CD14-positive monocyte (primary cell): Measurements from ENCODE around the gene CDS2. TPM values are rescaled to one million over a fixed set of nuclear protein-coding genes. Genes with fewer than 3 reads are reported as not detected.

Experiments used
- DNase-seq, 3 donors: peaks; one replicate each; pipeline ENCODE4 v3.0.0-alpha.2; 2011 to 2022
- H2AFZ ChIP-seq: 2 replicates; pipeline ENCODE4 v1.6.0; 2012; ENCODE audit warnings: mild to moderate bottlenecking, low read depth, low read length, inconsistent platforms; ENCODE audit not compliant: insufficient read depth, poor library complexity, severe bottlenecking
- H3K27ac ChIP-seq, 2 donors: 1 replicate in 1 of 2; 2 replicates in 1 of 2; pipeline ENCODE4 v1.5.1; 2012 to 2013; ENCODE audit warnings: low read length in 2 of 2, control low read depth in 1 of 2, inconsistent platforms in 1 of 2, low read depth in 1 of 2, mild to moderate bottlenecking in 1 of 2
- H3K27me3 ChIP-seq, 2 donors: one replicate each; pipeline versions ENCODE4 v1.6.0 to v1.6.1; 2011 to 2013; ENCODE audit warnings: low read length in 2 of 2; ENCODE audit not compliant: control insufficient read depth in 2 of 2, insufficient read depth in 2 of 2
- H3K36me3 ChIP-seq, 2 donors: replicated peaks in 1 of 2; 1 replicate in 1 of 2; 2 replicates in 1 of 2; pipeline versions ENCODE4 v1.5.1 to v1.6.1; 2012 to 2013; ENCODE audit warnings: low read length in 2 of 2, control low read depth in 1 of 2, inconsistent platforms in 1 of 2, mild to moderate bottlenecking in 1 of 2; ENCODE audit not compliant: insufficient read depth in 2 of 2, control insufficient read depth in 1 of 2
- H3K4me1 ChIP-seq, 2 donors: 1 replicate in 1 of 2; 2 replicates in 1 of 2; pipeline versions ENCODE4 v1.5.1 to v1.6.1; 2012 to 2013; ENCODE audit warnings: low read length in 2 of 2, control low read depth in 1 of 2, inconsistent platforms in 1 of 2, mild to moderate bottlenecking in 1 of 2, moderate library complexity in 1 of 2; ENCODE audit not compliant: insufficient read depth in 2 of 2, control insufficient read depth in 1 of 2
- H3K4me2 ChIP-seq: replicated peaks from 2 replicates; pipeline ENCODE3; 2012; ENCODE audit warnings: low read length, moderate library complexity, mild to moderate bottlenecking; ENCODE audit not compliant: poor library complexity, severe bottlenecking; ENCODE audit errors: extremely low read depth
- H3K4me3 ChIP-seq, 3 experiments: fragments of 200-600 bp in 1 of 3; sonication (generic) in 1 of 3; replicated peaks in 1 of 3; 1 replicate in 2 of 3; 2 replicates in 1 of 3; pipeline ENCODE4 v1.5.1; 2011 to 2013; ENCODE audit warnings: low read length in 3 of 3, mild to moderate bottlenecking in 3 of 3, control low read depth in 2 of 3, low read depth in 2 of 3, inconsistent platforms in 1 of 3, moderate library complexity in 1 of 3
- H3K79me2 ChIP-seq: 2 replicates; pipeline ENCODE4 v1.6.0; 2012; ENCODE audit warnings: mild to moderate bottlenecking, control low read depth, inconsistent platforms, low read length, moderate library complexity; ENCODE audit not compliant: insufficient read depth
- H3K9ac ChIP-seq: 2 replicates; pipeline ENCODE4 v1.6.0; 2017; ENCODE audit warnings: low read length, mild to moderate bottlenecking; ENCODE audit not compliant: insufficient read depth, poor library complexity, severe bottlenecking
- H3K9me3 ChIP-seq, 2 donors: replicated peaks in 1 of 2; 1 replicate in 1 of 2; 2 replicates in 1 of 2; pipeline versions ENCODE4 v1.5.1 to v1.6.1; 2012 to 2013; ENCODE audit warnings: low read length in 2 of 2, control low read depth in 1 of 2; ENCODE audit not compliant: control insufficient read depth in 1 of 2, insufficient read depth in 1 of 2
- H4K20me1 ChIP-seq: 2 replicates; pipeline ENCODE4 v1.6.0; 2012; ENCODE audit warnings: mild to moderate bottlenecking, low read length, control low read depth, moderate library complexity; ENCODE audit not compliant: insufficient read depth
- H3K27ac Mint-ChIP-seq, 7 donors: one replicate each; pipeline ENCODE4 v1.8.0; 2020; ENCODE audit warnings: mild to moderate bottlenecking in 7 of 7, mixed read lengths in 7 of 7, moderate library complexity in 6 of 7, inconsistent platforms in 2 of 7
- H3K27me3 Mint-ChIP-seq, 3 donors: one replicate each; pipeline ENCODE4 v1.8.0; 2021 to 2022; ENCODE audit warnings: low read depth in 3 of 3, mild to moderate bottlenecking in 3 of 3, mixed read lengths in 3 of 3, moderate library complexity in 3 of 3, inconsistent platforms in 1 of 3
- H3K36me3 Mint-ChIP-seq, 2 donors: one replicate each; pipeline ENCODE4 v1.8.0; 2020; ENCODE audit warnings: mixed read lengths in 2 of 2, inconsistent platforms in 1 of 2, mild to moderate bottlenecking in 1 of 2
- H3K4me1 Mint-ChIP-seq: one replicate; pipeline ENCODE4 v1.8.0; 2020; ENCODE audit warnings: mild to moderate bottlenecking, mixed read lengths
- H3K4me3 Mint-ChIP-seq, 2 donors: one replicate each; pipeline ENCODE4 v1.8.0; 2020; ENCODE audit warnings: mild to moderate bottlenecking in 2 of 2, mixed read lengths in 2 of 2, moderate library complexity in 1 of 2
- H3K9me3 Mint-ChIP-seq, 7 donors: one replicate each; pipeline ENCODE4 v1.8.0; 2020 to 2022; ENCODE audit warnings: mixed read lengths in 7 of 7, mild to moderate bottlenecking in 6 of 7, moderate library complexity in 6 of 7, inconsistent platforms in 2 of 7
- CTCF ChIP-seq: fragments of 200-600 bp; IDR thresholded peaks from one replicate; pipeline ENCODE4 v1.8.0; 2022; ENCODE audit warnings: antibody characterized with exemption, mild to moderate bottlenecking
- WGBS: methylation state at CpG from one replicate; pipeline ENCODE4 v1.1.5; 2013; ENCODE audit warnings: missing lambda C conversion rate; ENCODE audit not compliant: insufficient coverage; 5-methylcytosine and 5-hydroxymethylcytosine counted together
- intact Hi-C, 2 donors: fragments of 100-400 bp; cut with micrococcal nuclease; formaldehyde crosslinking; loops; one replicate each; pipeline versions ENCODE4 v1.15.0 to v1.15.1; 2023
- polyA plus RNA-seq, 3 donors: library from polyadenylated mRNA; depleted of rRNA in 1 of 3; unstranded in 2 of 3; stranded (reverse) in 1 of 3; fragments of 300-500 nt in 2 of 3; fragments of >200 nt in 1 of 3; fragmentation: Illumina TruSeq in 2 of 3; gene quantifications; 1 replicate in 2 of 3; 2 replicates in 1 of 3; pipeline ENCODE4 v1.2.3, GENCODE V29; 2012 to 2021

Gene CDS2
- polyA plus RNA-seq, 3 donors: 28.6 to 62.6 (median 54.4) TPM

- no peak overlapping the region for H3K4me3 ChIP-seq
- 93% methylated on average over 3 of the region's 6 CpGs for WGBS
- no peak for TF ChIP-seq CTCF
- peaks cover 30% of the 10 kb centered on the region for H3K4me1 Mint-ChIP-seq
- H3K4me2 ChIP-seq: no peak overlapping the region
- H3K9me3 Mint-ChIP-seq: no peaks in the 10 kb centered on the region
- H3K4me3 Mint-ChIP-seq: no peak overlapping the region
- peaks cover 47% of the 10 kb centered on the region for H4K20me1 ChIP-seq
- no peaks in the 10 kb centered on the region for H3K27me3 ChIP-seq
- peaks cover 70 to 84% of the 10 kb centered on the region in 2 donors for H3K36me3 Mint-ChIP-seq
- no peak overlapping the region for H2AFZ ChIP-seq
- no peak for DNase-seq
- intact Hi-C loops: no loop called here
- no peaks in the 10 kb centered on the region for H3K9me3 ChIP-seq
- H3K27ac ChIP-seq: no peak overlapping the region
- peaks cover 17% of the 10 kb centered on the region for H3K79me2 ChIP-seq
- H3K4me1 ChIP-seq: peaks cover 28 to 34% of the 10 kb centered on the region in 2 donors
- H3K27me3 Mint-ChIP-seq: peaks cover 0 to 3% (median 0%) of the 10 kb centered on the region in 3 donors
- no peak overlapping the region for H3K9ac ChIP-seq
- peaks cover 42 to 73% of the 10 kb centered on the region in 2 donors for H3K36me3 ChIP-seq
- peak overlapping the region in 1 of 7 donors; percentile 31 for H3K27ac Mint-ChIP-seq
Observed at GRCh38 chr20:5177071-5177470, 50.3 kb downstream of the CDS2 start.

DNA sequence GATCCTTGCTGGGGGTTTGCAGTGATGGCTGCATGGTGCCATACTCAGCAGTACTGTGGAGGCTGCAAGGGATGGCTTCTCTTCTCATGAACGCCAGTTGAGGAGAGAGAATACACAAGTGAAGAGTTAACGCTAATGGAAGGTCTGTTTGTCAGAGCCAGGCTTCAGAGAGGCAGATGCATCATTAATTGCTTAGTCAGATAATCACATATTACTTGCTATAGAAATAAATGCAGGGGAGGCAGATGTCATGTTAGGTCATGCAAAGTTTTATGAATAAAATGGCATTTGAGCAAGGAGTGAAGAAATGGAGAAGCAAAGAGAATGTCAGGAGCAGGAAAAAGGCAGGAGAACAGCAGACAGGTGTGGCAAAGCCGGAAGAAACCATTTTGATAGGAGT lies 51.2 kb downstream of the CDS2 start:
- Histone ChIP-seq H3K4me2 (no peak overlapping the region), H3K79me2 (peaks cover 8% of the 10 kb centered on the region), H3K36me3 (peaks cover 51 to 83% of the 10 kb centered on the region in 2 donors), H3K9me3 (no peaks in the 10 kb centered on the region), H3K9ac (no peak overlapping the region), H3K4me1 (peaks cover 27 to 31% of the 10 kb centered on the region in 2 donors), H3K27me3 (no peaks in the 10 kb centered on the region), H2AFZ (no peak overlapping the region), H4K20me1 (peaks cover 38% of the 10 kb centered on the region), H3K4me3 (no peak overlapping the region), H3K27ac (no peak overlapping the region)
- no peak for DNase-seq
- Mint-ChIP-seq H3K27ac (peak overlapping the region in 1 of 7 donors; percentile 66), H3K9me3 (no peaks in the 10 kb centered on the region), H3K4me1 (peaks cover 24% of the 10 kb centered on the region), H3K4me3 (no peak overlapping the region), H3K36me3 (peaks cover 79 to 87% of the 10 kb centered on the region in 2 donors), H3K27me3 (peaks cover 0 to 3% (median 0%) of the 10 kb centered on the region in 3 donors)
- 100% methylated on average over 1 of the region's 3 CpGs for WGBS
- intact Hi-C loops: no loop called here
- TF ChIP-seq CTCF: no peak
